Measurements from ENCODE around the gene MAP1LC3C.

DNA sequence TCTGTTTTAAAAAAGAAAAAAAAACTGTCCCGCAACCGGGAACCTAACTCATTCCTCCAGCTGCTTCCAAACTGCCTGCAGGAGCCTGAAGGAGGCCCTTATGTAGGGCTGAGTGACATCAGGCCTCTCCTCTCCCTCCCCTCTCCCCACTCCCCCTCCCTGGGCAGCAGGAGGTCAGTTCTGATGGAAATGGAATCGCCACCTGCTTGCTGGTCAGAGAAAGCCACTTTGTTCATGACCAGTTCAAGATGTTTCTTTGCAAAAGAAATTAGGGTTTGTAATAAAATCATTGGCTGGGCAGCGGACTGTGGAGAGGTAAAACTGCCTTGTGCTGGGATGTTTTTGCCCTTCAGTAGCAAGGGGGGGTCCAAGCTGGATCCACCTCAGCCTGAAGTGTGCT, at the start of gene MAP1LC3C:
- TF ChIP-seq, protein P1, sequence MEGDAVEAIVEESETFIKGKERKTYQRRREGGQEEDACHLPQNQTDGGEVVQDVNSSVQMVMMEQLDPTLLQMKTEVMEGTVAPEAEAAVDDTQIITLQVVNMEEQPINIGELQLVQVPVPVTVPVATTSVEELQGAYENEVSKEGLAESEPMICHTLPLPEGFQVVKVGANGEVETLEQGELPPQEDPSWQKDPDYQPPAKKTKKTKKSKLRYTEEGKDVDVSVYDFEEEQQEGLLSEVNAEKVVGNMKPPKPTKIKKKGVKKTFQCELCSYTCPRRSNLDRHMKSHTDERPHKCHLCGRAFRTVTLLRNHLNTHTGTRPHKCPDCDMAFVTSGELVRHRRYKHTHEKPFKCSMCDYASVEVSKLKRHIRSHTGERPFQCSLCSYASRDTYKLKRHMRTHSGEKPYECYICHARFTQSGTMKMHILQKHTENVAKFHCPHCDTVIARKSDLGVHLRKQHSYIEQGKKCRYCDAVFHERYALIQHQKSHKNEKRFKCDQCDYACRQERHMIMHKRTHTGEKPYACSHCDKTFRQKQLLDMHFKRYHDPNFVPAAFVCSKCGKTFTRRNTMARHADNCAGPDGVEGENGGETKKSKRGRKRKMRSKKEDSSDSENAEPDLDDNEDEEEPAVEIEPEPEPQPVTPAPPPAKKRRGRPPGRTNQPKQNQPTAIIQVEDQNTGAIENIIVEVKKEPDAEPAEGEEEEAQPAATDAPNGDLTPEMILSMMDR (conservative IDR thresholded peaks at IDR 0.05; ENCODE audit: low read depth, low read length) = no peak
- TF ChIP-seq EZH2phosphoT487 (IDR thresholded peaks at IDR 0.05; ENCODE audit: borderline replicate concordance, low read length) = no peak
